Cardiac fibroblast (primary cell): ENCODE data around the gene RBMS1.

Experiments used
- DNase-seq, 2 donors: peaks; one replicate each; pipeline versions ENCODE4 v3.0.0 to v3.0.0-alpha.2; 2010; ENCODE audit warnings: low read depth in 2 of 2
- H3K4me3 ChIP-seq, 2 donors: replicated peaks in 1 of 2; 1 replicate in 1 of 2; 2 replicates in 1 of 2; pipeline ENCODE4 v1.5.1; 2011; ENCODE audit warnings: low read depth in 2 of 2, low read length in 2 of 2, mild to moderate bottlenecking in 2 of 2, moderate library complexity in 1 of 2
- TF ChIP-seq, protein P1 (sequence below): IDR thresholded peaks from one replicate; pipeline ENCODE4 v1.5.1; 2011; ENCODE audit warnings: low read depth, mild to moderate bottlenecking, low read length, inconsistent platforms

Gene RBMS1

DNA sequence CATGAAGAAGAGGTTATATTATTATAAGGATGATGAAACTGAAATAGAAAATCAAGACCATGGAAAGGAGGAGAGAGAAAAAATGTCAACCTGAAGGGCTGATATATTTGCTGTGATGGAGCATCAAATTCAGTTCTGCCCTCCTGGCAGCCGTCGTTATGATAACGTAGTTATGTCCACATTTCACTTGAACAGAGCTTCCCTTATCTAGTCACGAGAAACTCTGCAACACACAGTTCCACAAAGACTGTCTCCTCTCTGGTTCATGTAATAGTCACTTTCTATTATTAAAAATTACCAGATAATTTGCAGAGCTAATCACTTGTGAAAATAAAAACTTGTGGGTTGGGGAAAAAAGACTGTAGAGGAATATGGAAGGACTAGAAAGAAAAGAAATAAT lies 19.5 kb upstream of the RBMS1 start:
- no peak overlapping the region for H3K4me3 ChIP-seq
- TF ChIP-seq, protein P1, sequence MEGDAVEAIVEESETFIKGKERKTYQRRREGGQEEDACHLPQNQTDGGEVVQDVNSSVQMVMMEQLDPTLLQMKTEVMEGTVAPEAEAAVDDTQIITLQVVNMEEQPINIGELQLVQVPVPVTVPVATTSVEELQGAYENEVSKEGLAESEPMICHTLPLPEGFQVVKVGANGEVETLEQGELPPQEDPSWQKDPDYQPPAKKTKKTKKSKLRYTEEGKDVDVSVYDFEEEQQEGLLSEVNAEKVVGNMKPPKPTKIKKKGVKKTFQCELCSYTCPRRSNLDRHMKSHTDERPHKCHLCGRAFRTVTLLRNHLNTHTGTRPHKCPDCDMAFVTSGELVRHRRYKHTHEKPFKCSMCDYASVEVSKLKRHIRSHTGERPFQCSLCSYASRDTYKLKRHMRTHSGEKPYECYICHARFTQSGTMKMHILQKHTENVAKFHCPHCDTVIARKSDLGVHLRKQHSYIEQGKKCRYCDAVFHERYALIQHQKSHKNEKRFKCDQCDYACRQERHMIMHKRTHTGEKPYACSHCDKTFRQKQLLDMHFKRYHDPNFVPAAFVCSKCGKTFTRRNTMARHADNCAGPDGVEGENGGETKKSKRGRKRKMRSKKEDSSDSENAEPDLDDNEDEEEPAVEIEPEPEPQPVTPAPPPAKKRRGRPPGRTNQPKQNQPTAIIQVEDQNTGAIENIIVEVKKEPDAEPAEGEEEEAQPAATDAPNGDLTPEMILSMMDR: no peak
- DNase-seq: peak in 1 of 2 donors; percentile 19

DNA sequence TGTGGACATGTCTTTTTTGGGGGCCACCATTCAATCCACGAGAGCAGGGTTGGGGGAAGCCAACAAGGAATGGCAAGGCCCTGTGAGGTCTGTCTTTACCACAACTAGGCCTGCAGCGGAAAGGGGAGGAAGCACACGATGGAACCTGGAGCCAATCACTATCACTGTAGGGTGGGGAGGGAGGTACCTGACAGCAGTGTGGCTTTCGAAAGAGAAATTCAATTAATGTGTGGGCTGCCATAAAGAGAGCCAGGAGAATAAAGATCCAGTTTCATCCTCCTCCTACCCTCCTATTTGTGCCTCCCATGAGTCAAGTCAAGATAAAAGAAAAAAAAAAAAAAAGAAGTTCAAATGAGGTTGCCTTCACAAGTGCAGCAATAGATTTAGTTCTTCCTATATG lies 18.9 kb upstream of the RBMS1 start:
- DNase-seq: no peak
- no peak overlapping the region for H3K4me3 ChIP-seq
- TF ChIP-seq, protein P1: no peak

DNA sequence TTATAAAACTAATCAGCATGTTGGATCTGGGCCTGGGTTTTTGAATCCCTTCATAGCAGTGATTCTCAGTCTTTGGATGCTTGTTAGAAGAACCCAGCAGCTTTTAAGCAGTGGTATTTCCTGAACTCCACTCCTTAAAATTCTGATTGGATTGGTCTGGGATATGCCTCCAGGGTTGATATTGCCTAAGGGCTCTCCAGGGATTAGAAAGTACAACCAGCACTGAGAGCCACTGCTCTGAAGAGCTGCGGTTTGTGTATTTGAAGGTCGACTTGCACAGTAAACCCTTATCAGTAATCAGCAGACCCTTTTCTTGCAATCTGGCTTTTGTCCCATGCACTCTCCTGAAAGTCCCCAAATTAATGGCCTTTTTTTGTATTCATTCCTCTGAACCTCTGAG lies 17.0 kb upstream of the RBMS1 start:
- TF ChIP-seq, protein P1: no peak
- H3K4me3 ChIP-seq: no peak overlapping the region
- DNase-seq: peak; percentile 47 to 80

DNA sequence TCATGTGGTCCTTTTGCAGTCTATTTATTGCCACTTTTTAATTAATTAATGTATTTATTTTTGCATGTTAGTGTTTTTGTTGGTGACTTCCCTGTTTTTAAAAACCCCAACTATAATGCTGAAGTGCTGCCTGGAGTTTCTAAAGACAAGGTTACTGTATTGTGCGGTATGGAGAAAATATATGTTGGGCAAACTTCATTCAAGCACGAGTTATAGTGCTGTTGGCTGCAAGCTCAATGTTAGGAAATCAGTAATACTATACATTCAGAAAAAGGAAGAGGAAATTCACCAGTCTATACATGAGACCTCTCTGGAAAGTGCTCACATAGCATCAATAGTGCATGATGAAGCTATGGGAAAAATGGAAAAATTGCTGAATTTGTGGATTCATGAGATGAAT lies 15.4 kb upstream of the RBMS1 start:
- TF ChIP-seq, protein P1: no peak
- no peak overlapping the region for H3K4me3 ChIP-seq
- no peak for DNase-seq

DNA sequence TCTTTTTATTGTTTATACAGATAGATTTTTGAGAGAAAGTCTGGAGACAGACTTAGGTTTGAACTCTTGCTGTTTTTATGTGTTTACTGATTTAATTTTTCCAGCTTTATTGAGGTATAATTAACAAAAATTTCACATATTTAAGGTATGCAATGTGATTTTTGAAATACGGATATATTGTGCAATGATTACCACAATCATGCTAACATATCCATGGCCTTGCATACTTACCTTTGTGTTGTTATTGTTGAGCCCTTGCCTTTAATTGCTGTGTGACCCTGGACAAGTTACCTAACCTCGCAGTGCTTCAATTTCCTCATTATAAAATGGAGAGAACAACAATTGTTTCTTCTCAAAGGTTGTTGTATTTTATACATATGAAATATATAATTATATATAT lies 13.9 kb upstream of the RBMS1 start:
- TF ChIP-seq, protein P1: no peak
- DNase-seq: no peak
- H3K4me3 ChIP-seq: no peak overlapping the region

DNA sequence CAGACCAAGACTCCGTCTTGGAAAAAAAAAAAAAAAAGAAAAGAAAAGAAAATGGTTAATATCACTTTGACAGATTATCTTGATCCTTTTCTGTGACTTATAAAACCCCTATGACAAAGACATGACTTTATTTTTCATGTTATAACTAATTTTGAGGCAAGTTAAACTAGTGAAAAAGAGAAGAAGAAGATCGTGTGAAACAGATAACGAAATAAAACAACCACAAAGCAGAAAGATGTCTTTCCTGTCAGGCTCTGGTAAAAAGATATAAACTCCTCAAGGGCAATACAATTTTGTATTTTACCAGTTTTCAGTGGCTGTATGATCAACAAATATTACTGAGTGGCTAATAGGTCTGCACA lies 13.4 kb upstream of the RBMS1 start:
- TF ChIP-seq, protein P1: no peak
- H3K4me3 ChIP-seq: no peak overlapping the region
- no peak for DNase-seq

DNA sequence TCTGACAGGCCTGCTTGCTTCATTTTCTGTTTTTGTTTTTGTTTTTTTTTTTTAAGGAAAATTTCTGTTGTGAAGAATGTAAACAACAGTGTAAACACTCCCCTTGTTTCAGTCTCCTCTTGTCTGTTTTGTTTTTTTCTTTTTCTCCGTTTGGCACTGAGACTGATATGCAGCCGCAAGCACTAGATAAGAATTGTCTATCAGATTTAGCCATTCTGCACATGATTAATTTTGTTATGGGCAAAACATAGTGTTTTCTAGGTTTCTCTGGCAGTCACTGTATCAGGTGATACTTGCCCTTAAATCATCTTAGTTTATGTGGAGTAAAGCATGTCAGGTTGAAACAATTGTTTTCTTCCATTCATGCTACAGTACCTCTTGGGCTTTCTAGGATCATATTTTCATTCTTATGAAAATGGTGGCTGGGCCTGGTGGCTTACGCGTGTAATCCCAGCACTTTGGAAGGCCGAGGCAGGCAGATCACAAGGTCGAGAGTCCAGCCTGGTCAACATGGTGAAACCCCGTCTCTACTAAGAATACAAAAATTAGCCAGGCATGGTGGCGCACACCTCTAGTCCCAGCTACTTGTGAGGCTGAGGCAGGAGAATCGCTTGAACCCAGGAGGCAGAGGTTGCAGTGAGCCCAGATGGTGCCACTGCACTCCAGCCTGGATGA lies 12.9 kb upstream of the RBMS1 start:
- H3K4me3 ChIP-seq: no peak overlapping the region
- TF ChIP-seq, protein P1: no peak
- no peak for DNase-seq
